T-cell (primary cell): ENCODE measurements around the gene GPAM. TPM values are rescaled to one million over a fixed set of nuclear protein-coding genes. Genes with fewer than 3 reads are reported as not detected.
A peak's percentile ranks its signal among the peaks of the same experiment; 100 is the strongest.

Source experiments
- ATAC-seq, 4 experiments: fragments of 200-7000 bp in 3 of 4; fragments of 150-1000 bp in 1 of 4; cut with Tn5 transposase; replicated peaks in 1 of 4; 1 replicate in 3 of 4; 2 replicates in 1 of 4; pipeline ENCODE4 v1.10.0; 2021; ENCODE audit warnings: moderate library complexity in 3 of 4, mild to moderate bottlenecking in 2 of 4, moderate number of reproducible peaks in 1 of 4
- CTCF ChIA-PET, 2 donors: fragments of 300-600 bp; sonication (Branson Sonifier 250); formaldehyde crosslinking; loops; one replicate each; lab custom pipeline; 2022; ENCODE audit warnings: antibody characterized with exemption in 2 of 2; lab: Charles Lee
- POLR2A ChIA-PET, 2 donors: fragments of 300-600 bp; sonication (Branson Sonifier 250); formaldehyde crosslinking; loops; one replicate each; lab custom pipeline; 2022; ENCODE audit warnings: antibody characterized with exemption in 2 of 2; lab: Charles Lee
- DNase-seq, 35 experiments: peaks; one replicate each; pipeline versions ENCODE4 v3.0.0 to v3.0.0-alpha.2; 2013 to 2023
- H3K27ac ChIP-seq: one replicate; pipeline ENCODE4 v1.5.1; 2013; ENCODE audit warnings: low read length
- H3K27me3 ChIP-seq, 2 experiments: replicated peaks in 1 of 2; 1 replicate in 1 of 2; 2 replicates in 1 of 2; pipeline versions ENCODE4 v1.6.1 to v1.7.0; 2013; ENCODE audit warnings: low read length in 1 of 2, mixed read lengths in 1 of 2; ENCODE audit not compliant: control insufficient read depth in 2 of 2, insufficient read depth in 2 of 2; ENCODE audit errors: extremely low read depth in 1 of 2
- H3K36me3 ChIP-seq, 2 donors: 1 replicate in 1 of 2; 2 replicates in 1 of 2; pipeline versions ENCODE4 v1.6.1 to v1.7.0; 2013; ENCODE audit warnings: low read length in 1 of 2; ENCODE audit not compliant: control insufficient read depth in 2 of 2, insufficient read depth in 1 of 2; ENCODE audit errors: extremely low read depth in 1 of 2
- H3K4me1 ChIP-seq, 2 experiments: 1 replicate in 1 of 2; 2 replicates in 1 of 2; pipeline versions ENCODE4 v1.6.1 to v1.7.0; 2013; ENCODE audit warnings: low read length in 2 of 2, mixed read lengths in 1 of 2; ENCODE audit not compliant: insufficient read depth in 2 of 2, control insufficient read depth in 1 of 2; ENCODE audit errors: extremely low read depth in 1 of 2
- H3K4me3 ChIP-seq, 2 donors: 1 replicate in 1 of 2; 2 replicates in 1 of 2; pipeline versions ENCODE4 v1.5.1 to v1.7.0; 2013; ENCODE audit warnings: mild to moderate bottlenecking in 2 of 2, low read length in 1 of 2, moderate library complexity in 1 of 2; ENCODE audit not compliant: control insufficient read depth in 1 of 2; ENCODE audit errors: extremely low read depth in 1 of 2
- H3K9me3 ChIP-seq: 2 replicates; pipeline ENCODE4 v1.7.0; 2013
- H3K27ac Mint-ChIP-seq, 2 donors: one replicate each; pipeline ENCODE4 v1.8.0; 2020 to 2021; ENCODE audit warnings: mild to moderate bottlenecking in 2 of 2, mixed read lengths in 2 of 2
- H3K27me3 Mint-ChIP-seq, 2 donors: one replicate each; pipeline ENCODE4 v1.8.0; 2021 to 2022; ENCODE audit warnings: mixed read lengths in 2 of 2
- H3K36me3 Mint-ChIP-seq: one replicate; pipeline ENCODE4 v1.8.0; 2021; ENCODE audit warnings: mixed read lengths
- H3K4me1 Mint-ChIP-seq, 3 donors: one replicate each; pipeline ENCODE4 v1.8.0; 2020 to 2022; ENCODE audit warnings: mixed read lengths in 3 of 3, mild to moderate bottlenecking in 1 of 3
- H3K4me3 Mint-ChIP-seq, 3 donors: one replicate each; pipeline ENCODE4 v1.8.0; 2020 to 2022; ENCODE audit warnings: mild to moderate bottlenecking in 3 of 3, mixed read lengths in 3 of 3, moderate library complexity in 3 of 3
- H3K9me3 Mint-ChIP-seq, 3 donors: one replicate each; pipeline ENCODE4 v1.8.0; 2020 to 2022; ENCODE audit warnings: mixed read lengths in 3 of 3
- WGBS: methylation state at CpG from one replicate; pipeline ENCODE4 v1.1.5; 2013; ENCODE audit warnings: missing lambda C conversion rate; ENCODE audit not compliant: insufficient coverage; 5-methylcytosine and 5-hydroxymethylcytosine counted together
- total RNA-seq, 35 experiments: library from RNA in 6 of 35; stranded (reverse) in 6 of 35; fragments of 120-200 nt in 1 of 35; gene quantifications; one replicate each; pipeline versions ENCODE4 v1.2.1 to v1.2.4 and lab custom pipeline; 2013 to 2026

The GPAM gene
- total RNA-seq (1 to 10 TPM; 4.4 to 8.6 (median 5.9) TPM), total RNA-seq (lab: John Stamatoyannopoulos, UW) (9.5 to 50.7 (median 16.3) reads per million in 29 experiments)
- total RNA-seq (2013) = 6.5 TPM

- ChIA-PET CTCF (interaction anchor here (0.8 to 0.9 kb wide), 2 partner anchors 10 to 13 kb away, joined by 3 read pairs; no protein-coding TSS in a partner anchor), POLR2A (interaction anchor here in 1 of 2 donors (0.6 kb wide), 1 partner anchor 1616 kb away, joined by 3 read pairs; no protein-coding TSS in a partner anchor)
- Histone ChIP-seq H3K9me3 (peaks cover 4% of the 10 kb centered on the region), H3K36me3 (peaks cover 0 to 21% of the 10 kb centered on the region in 2 donors), H3K4me1 (peaks cover 8 to 13% of the 10 kb centered on the region in 2 experiments), H3K27ac (peak within 1 kb of the TSS; percentile 73), H3K4me3 (peak within 1 kb of the TSS; percentile 90 to 98), H3K27me3 (no peaks in the 10 kb centered on the region)
- under 1% methylated on average over 45 of the region's 46 CpGs for WGBS
- Mint-ChIP-seq H3K27me3 (peaks cover 0 to 2% of the 10 kb centered on the region in 2 donors), H3K9me3 (peaks cover 0 to 9% (median 3%) of the 10 kb centered on the region in 3 donors), H3K4me1 (peaks cover 26 to 35% (median 35%) of the 10 kb centered on the region in 3 donors), H3K36me3 (peaks cover 28% of the 10 kb centered on the region), H3K27ac (peak within 1 kb of the TSS; percentile 83 to 88), H3K4me3 (peak within 1 kb of the TSS; percentile 90 to 95 (median 91))
- DNase-seq = peak; percentile 89 to 99 (median 97)
- peak; percentile 95 to 98 (median 97) for ATAC-seq
Measured at GRCh38 chr10:112183329-112184051, at the start of gene GPAM. TSS of gene GPAM (minus strand) at chr10:112183765. CDS start at chr10:112181784, 1,981 bp downstream.

- Histone ChIP-seq H3K36me3 (no peaks in the 10 kb centered on the region), H3K27ac (no peak overlapping the region), H3K4me3 (no peak overlapping the region), H3K27me3 (peaks cover 0 to 20% of the 10 kb centered on the region in 2 experiments), H3K9me3 (no peaks in the 10 kb centered on the region), H3K4me1 (no peaks in the 10 kb centered on the region)
- ATAC-seq (no peak), DNase-seq (no peak)
- Mint-ChIP-seq H3K4me3 (no peak overlapping the region), H3K27me3 (peaks cover 0 to 13% of the 10 kb centered on the region in 2 donors), H3K27ac (no peak overlapping the region), H3K36me3 (no peaks in the 10 kb centered on the region), H3K4me1 (no peaks in the 10 kb centered on the region), H3K9me3 (peaks cover 0 to 6% (median 0%) of the 10 kb centered on the region in 3 donors)
- ChIA-PET CTCF (no interaction called here), POLR2A (no interaction called here)
- WGBS = 42% methylated on average over 5 of the region's 6 CpGs
Measured at GRCh38 chr10:112232670-112233069, 49.1 kb upstream of the GPAM start.

- CTCF ChIA-PET = no interaction called here
- no peak for ATAC-seq
- no peaks in the 10 kb centered on the region for H3K4me1 Mint-ChIP-seq
Measured at GRCh38 chr10:112231602-112232400, 48.2 kb upstream of the GPAM start.

GRCh38 chr10:112230325-112230988, 46.9 kb upstream of the GPAM start:
- no peak overlapping the region for H3K27ac Mint-ChIP-seq
- Histone ChIP-seq H3K27ac (no peak overlapping the region), H3K4me1 (no peaks in the 10 kb centered on the region), H3K9me3 (no peaks in the 10 kb centered on the region), H3K27me3 (peaks cover 0 to 29% of the 10 kb centered on the region in 2 experiments), H3K4me3 (no peak overlapping the region), H3K36me3 (no peaks in the 10 kb centered on the region)
- no CpG with 5 or more reads among the region's 1 CpG for WGBS
- no peaks in the 10 kb centered on the region for H3K36me3 Mint-ChIP-seq
- ATAC-seq = no peak
- H3K9me3 Mint-ChIP-seq = no peaks in the 10 kb centered on the region
- CTCF ChIA-PET = no interaction called here
- POLR2A ChIA-PET = interaction anchor here in 1 of 2 donors (0.7 kb wide), 1 partner anchor 33 kb away, joined by 3 read pairs; no protein-coding TSS in a partner anchor
- H3K4me3 Mint-ChIP-seq = no peak overlapping the region
- DNase-seq = no peak
- no peaks in the 10 kb centered on the region for H3K4me1 Mint-ChIP-seq
- peaks cover 12 to 28% of the 10 kb centered on the region in 2 donors for H3K27me3 Mint-ChIP-seq

More at GRCh38 chr10:112231602-112232400, 48.2 kb upstream of the GPAM start:
- no peaks in the 10 kb centered on the region for H3K36me3 ChIP-seq
- H3K27ac Mint-ChIP-seq = no peak overlapping the region
- H3K27ac ChIP-seq = no peak overlapping the region
- H3K27me3 Mint-ChIP-seq = peaks cover 7 to 18% of the 10 kb centered on the region in 2 donors
- POLR2A ChIA-PET = no interaction called here
- DNase-seq = no peak
- no peak overlapping the region for H3K4me3 Mint-ChIP-seq
- no peaks in the 10 kb centered on the region for H3K9me3 ChIP-seq
- no peaks in the 10 kb centered on the region for H3K4me1 ChIP-seq
- no peaks in the 10 kb centered on the region for H3K9me3 Mint-ChIP-seq
- H3K27me3 ChIP-seq = peaks cover 0 to 27% of the 10 kb centered on the region in 2 experiments
- WGBS = 68% methylated on average over 5 of the region's 9 CpGs
- no peaks in the 10 kb centered on the region for H3K36me3 Mint-ChIP-seq
- H3K4me3 ChIP-seq = no peak overlapping the region

GRCh38 chr10:112229901-112230300, 46.3 kb upstream of the GPAM start:
- H3K27me3 Mint-ChIP-seq = peaks cover 12 to 28% of the 10 kb centered on the region in 2 donors
- ChIA-PET POLR2A (interaction anchor here in 1 of 2 donors (0.7 kb wide), 1 partner anchor 33 kb away, joined by 3 read pairs; no protein-coding TSS in a partner anchor), CTCF (no interaction called here)
- H3K9me3 ChIP-seq = no peaks in the 10 kb centered on the region
- no peak overlapping the region for H3K27ac Mint-ChIP-seq
- no peaks in the 10 kb centered on the region for H3K36me3 Mint-ChIP-seq
- no peak overlapping the region for H3K4me3 Mint-ChIP-seq
- H3K27me3 ChIP-seq = peaks cover 0 to 29% of the 10 kb centered on the region in 2 experiments
- DNase-seq (no peak), ATAC-seq (no peak)
- H3K4me1 ChIP-seq = no peaks in the 10 kb centered on the region
- no peak overlapping the region for H3K4me3 ChIP-seq
- H3K27ac ChIP-seq = no peak overlapping the region
- no peaks in the 10 kb centered on the region for H3K9me3 Mint-ChIP-seq
- no CpG with 5 or more reads among the region's 3 CpGs for WGBS
- no peaks in the 10 kb centered on the region for H3K4me1 Mint-ChIP-seq
- H3K36me3 ChIP-seq = no peaks in the 10 kb centered on the region

- Histone ChIP-seq H3K36me3 (no peaks in the 10 kb centered on the region), H3K27ac (no peak overlapping the region), H3K27me3 (peaks cover 0 to 24% of the 10 kb centered on the region in 2 experiments), H3K4me3 (no peak overlapping the region), H3K9me3 (no peaks in the 10 kb centered on the region), H3K4me1 (no peaks in the 10 kb centered on the region)
- ChIA-PET POLR2A (no interaction called here), CTCF (no interaction called here)
- no peaks in the 10 kb centered on the region for H3K4me1 Mint-ChIP-seq
- DNase-seq (no peak), ATAC-seq (no peak)
- H3K27me3 Mint-ChIP-seq = peaks cover 12 to 33% of the 10 kb centered on the region in 2 donors
- no peaks in the 10 kb centered on the region for H3K9me3 Mint-ChIP-seq
- H3K4me3 Mint-ChIP-seq = no peak overlapping the region
- H3K36me3 Mint-ChIP-seq = no peaks in the 10 kb centered on the region
- H3K27ac Mint-ChIP-seq = no peak overlapping the region
- no CpG with 5 or more reads among the region's 2 CpGs for WGBS
Measured at GRCh38 chr10:112229096-112229495, 45.5 kb upstream of the GPAM start.
